GM21576 (cell line): ENCODE measurements around the gene CLSTN3.

ENCODE experiments used
- ATAC-seq: cut with Tn5 transposase; IDR thresholded peaks from one replicate; pipeline ENCODE4 v1.9.1; 2021; ENCODE audit warnings: mild to moderate bottlenecking, moderate library complexity; ENCODE audit not compliant: unreplicated experiment

Gene CLSTN3

GRCh38 chr12:7146906-7147305 lies 16.7 kb downstream of the CLSTN3 start:
- ATAC-seq, result no peak

- ATAC-seq, result no peak
Measured at GRCh38 chr12:7150356-7150755, 20.2 kb downstream of the CLSTN3 start.

DNA sequence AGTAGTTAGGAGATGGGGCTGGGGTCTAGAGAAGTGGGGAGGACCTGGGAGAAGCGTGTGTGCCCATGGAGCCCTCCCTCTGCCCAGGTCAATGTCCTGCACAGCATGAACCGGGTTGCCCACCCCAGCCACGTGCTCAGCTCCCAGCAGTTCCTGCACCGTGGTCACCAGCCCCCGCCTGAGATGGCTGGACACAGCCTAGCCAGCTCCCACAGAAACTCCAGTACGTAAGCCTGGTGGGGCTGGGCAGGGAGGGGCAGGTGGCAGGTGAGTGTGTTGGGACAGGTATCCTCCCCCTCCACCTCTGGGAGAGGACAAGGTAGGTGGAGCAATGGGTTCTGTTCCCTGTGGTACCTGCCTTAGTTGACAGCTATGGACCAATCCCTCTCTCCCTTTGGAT lies 20.7 kb downstream of the CLSTN3 start:
- no peak for ATAC-seq

DNA sequence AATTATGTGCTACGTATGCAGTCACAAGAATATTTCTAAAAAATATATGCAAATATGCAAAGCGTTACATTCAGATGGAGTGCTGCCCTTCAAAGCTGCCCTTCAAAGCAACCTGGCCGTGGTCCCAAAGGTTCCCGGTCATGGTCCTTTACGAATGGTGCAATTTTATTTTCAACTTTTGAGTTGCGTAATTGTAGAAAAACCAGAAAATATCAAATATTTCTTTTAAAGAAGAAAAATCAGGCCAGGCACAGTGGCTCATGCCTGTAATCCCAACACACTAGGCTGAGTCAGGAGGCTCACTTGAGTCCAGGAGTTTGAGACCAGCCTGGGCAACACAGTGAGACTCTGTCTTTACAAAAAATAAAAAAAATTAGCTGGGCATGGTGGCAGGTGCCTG lies 21.4 kb downstream of the CLSTN3 start:
- ATAC-seq, result no peak

DNA sequence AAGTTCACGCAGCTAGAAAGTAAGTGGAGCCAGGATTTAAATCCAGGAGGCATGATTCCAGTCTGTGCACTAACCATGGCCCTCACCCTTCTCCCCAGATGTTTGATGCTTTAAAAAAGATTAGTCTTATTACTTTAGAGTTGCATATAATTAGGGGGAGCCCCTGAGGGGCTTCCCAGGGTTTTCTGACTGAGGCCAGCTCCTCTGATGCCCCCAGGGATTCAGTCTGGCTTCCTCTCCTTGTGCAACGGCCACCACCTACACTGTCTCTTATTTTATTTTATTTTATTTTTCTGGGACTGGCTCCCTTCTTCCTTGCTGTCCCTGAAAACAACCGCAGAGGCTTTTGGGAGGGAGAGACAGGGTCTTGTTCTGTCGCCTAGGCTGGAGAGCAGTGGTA lies 22.6 kb downstream of the CLSTN3 start:
- ATAC-seq, result no peak

- no peak for ATAC-seq
Measured at GRCh38 chr12:7154042-7154441, 23.9 kb downstream of the CLSTN3 start.

- no peak for ATAC-seq
Measured at GRCh38 chr12:7154901-7155470, 24.8 kb downstream of the CLSTN3 start.

GRCh38 chr12:7155471-7156034 lies 25.4 kb downstream of the CLSTN3 start:
- no peak for ATAC-seq

GRCh38 chr12:7156259-7157197 lies 26.4 kb downstream of the CLSTN3 start:
- no peak for ATAC-seq

DNA sequence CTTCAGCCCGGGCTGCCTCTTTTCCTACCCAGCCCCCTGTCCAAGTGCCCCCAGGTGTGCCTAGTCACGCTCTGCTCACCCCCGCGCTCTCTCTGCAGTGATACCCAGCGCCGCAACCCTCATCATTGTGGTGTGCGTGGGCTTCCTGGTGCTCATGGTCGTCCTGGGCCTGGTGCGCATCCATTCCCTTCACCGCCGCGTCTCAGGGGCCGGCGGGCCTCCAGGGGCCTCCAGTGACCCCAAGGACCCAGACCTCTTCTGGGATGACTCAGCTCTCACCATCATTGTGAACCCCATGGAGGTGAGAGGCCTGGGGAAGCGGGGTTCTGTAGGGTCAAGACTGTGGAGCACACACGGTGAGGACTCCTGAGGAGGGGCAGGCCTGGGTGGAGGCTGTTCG lies 27.2 kb downstream of the CLSTN3 start:
- no peak for ATAC-seq

GRCh38 chr12:7158781-7159609 lies 28.8 kb downstream of the CLSTN3 start:
- ATAC-seq, result no peak

- ATAC-seq, result no peak
Measured at GRCh38 chr12:7160183-7160582, 30.0 kb downstream of the CLSTN3 start.

- ATAC-seq, result no peak
Measured at GRCh38 chr12:7161327-7161726, 31.2 kb downstream of the CLSTN3 start.

- no peak for ATAC-seq
Measured at GRCh38 chr12:7161811-7162210, 31.6 kb downstream of the CLSTN3 start.

- no peak for ATAC-seq
Measured at GRCh38 chr12:7162691-7163114, 32.5 kb downstream of the CLSTN3 start.

DNA sequence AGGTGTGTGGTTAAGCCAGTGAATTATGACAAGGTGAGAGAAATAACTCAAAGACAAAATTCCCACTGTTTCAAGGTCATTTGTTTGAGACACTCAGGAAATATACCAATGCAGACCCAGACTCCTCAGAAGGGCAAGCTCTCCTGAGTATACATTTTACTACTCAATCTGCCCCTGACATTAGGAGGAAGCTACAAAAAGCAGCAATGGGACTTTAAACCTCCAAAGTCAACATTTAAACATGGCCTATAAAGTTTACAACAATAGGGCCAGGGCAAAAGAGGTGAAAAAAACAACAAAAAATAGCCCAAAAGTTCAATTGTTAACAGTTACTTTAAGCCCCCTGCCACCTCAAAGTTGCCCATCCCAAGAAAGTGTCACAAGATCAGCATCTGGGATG lies 39.8 kb downstream of the CLSTN3 start:
- ATAC-seq, result no peak

GRCh38 chr12:7171854-7172253 lies 41.7 kb downstream of the CLSTN3 start:
- no peak for ATAC-seq

DNA sequence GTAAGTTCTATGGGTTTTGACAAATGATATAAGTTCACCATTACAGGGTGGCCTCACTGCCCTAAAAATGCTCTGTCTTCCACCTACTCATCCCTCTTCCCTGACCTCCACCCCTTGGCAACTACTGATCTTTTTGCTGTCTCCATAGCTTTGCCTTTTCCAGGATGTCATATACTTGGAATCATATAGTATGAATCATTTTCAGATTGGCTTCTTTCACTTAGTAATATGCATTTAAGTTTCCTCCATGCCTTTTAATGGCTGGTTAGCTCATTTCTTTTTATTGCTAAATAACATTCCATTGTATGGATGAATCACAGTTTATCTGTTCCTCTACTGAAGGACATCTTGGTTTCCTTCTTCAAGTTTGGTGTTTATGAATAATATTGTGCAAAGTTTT lies 45.3 kb downstream of the CLSTN3 start:
- no peak for ATAC-seq

DNA sequence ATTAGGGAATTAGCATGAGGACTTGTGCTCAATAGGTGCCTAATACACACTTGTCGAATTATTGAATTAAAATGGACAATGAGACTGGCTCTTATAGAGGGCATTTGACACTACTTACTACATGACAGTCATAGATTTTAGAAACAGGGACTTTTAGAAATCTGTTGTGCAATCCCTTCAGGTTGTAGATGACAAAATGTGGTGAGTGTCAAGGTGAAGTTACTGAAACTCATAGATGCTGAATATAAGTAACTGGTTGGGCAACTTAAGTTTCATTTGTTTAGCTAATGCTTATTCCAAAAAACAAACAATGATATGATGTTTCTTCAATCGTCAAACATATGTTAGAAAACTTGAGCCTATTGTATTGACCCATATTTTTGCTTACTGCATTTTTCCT lies 46.4 kb downstream of the CLSTN3 start:
- no peak for ATAC-seq

GRCh38 chr12:7178481-7178880 lies 48.3 kb downstream of the CLSTN3 start:
- ATAC-seq, result no peak

DNA sequence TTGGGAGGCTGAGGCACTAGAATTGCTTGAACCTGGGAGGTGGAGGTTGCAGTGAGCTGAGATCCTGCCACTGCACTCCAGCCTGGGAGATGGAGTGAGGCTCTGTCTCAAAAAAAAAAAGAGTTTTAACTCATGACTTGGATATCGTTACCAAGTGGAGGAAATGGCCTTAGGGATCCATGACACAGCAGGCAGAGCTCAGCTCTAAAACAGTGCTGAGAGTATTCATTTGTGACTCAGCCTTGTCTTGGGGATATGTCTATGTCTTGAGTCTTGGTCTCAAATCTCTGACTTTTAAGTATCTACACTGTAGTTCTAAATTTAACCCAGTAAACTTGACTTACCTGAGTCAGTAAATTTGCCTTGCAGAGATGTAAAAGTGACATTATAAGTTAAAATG lies 50.5 kb downstream of the CLSTN3 start:
- no peak for ATAC-seq
